Effector memory CD8-positive, alpha-beta T cell (primary cell): Measurements from ENCODE around the gene CXorf38.

ENCODE experiments used
- ATAC-seq: fragments of 150-1000 bp; cut with Tn5 transposase; replicated peaks from 2 replicates; pipeline ENCODE4 v1.10.0; 2021; ENCODE audit warnings: mild to moderate bottlenecking, moderate library complexity
- DNase-seq, 3 experiments: peaks; one replicate each; pipeline ENCODE4 v3.0.0; 2021
- H3K27ac Mint-ChIP-seq, 2 donors: one replicate each; pipeline ENCODE4 v1.8.0; 2022; ENCODE audit warnings: mild to moderate bottlenecking in 2 of 2, mixed read lengths in 2 of 2, moderate library complexity in 2 of 2
- H3K27me3 Mint-ChIP-seq, 2 donors: one replicate each; pipeline ENCODE4 v1.8.0; 2022; ENCODE audit warnings: mixed read lengths in 2 of 2
- H3K36me3 Mint-ChIP-seq: one replicate; pipeline ENCODE4 v1.8.0; 2022; ENCODE audit warnings: mild to moderate bottlenecking, moderate library complexity, mixed read lengths; ENCODE audit not compliant: insufficient read depth
- H3K4me1 Mint-ChIP-seq, 2 donors: one replicate each; pipeline ENCODE4 v1.8.0; 2022; ENCODE audit warnings: low read depth in 2 of 2, mixed read lengths in 2 of 2
- H3K4me3 Mint-ChIP-seq, 2 donors: one replicate each; pipeline ENCODE4 v1.8.0; 2022; ENCODE audit warnings: mild to moderate bottlenecking in 2 of 2, mixed read lengths in 2 of 2, moderate library complexity in 2 of 2
- H3K9me3 Mint-ChIP-seq, 2 donors: one replicate each; pipeline ENCODE4 v1.8.0; 2022; ENCODE audit warnings: mixed read lengths in 2 of 2
- total RNA-seq, 9 experiments: gene quantifications; one replicate each; lab custom pipeline; 2026; lab: John Stamatoyannopoulos, UW

Gene CXorf38
- 33.6 to 99.8 (median 44.0) reads per million in 9 experiments for total RNA-seq

GRCh38 chrX:40647307-40648197 lies at the start of gene CXorf38:
Gene CXorf38, minus strand, starts transcription at chrX:40647561. Its CDS starts 41 bp downstream, at chrX:40647520.
- peak; percentile 88 to 91 (median 90) for DNase-seq
- Mint-ChIP-seq H3K36me3 (peaks cover 37% of the 10 kb centered on the region), H3K27ac (peak within 1 kb of the TSS; percentile 93 to 95), H3K4me3 (peak within 1 kb of the TSS; percentile 94 to 96), H3K4me1 (peaks cover 20 to 27% of the 10 kb centered on the region in 2 donors), H3K27me3 (no peaks in the 10 kb centered on the region), H3K9me3 (no peaks in the 10 kb centered on the region)
- peak; percentile 70 for ATAC-seq

GRCh38 chrX:40694802-40695201 lies 47.4 kb upstream of the CXorf38 start:
- no peak for DNase-seq
- no peak for ATAC-seq
- peaks cover 0 to 2% of the 10 kb centered on the region in 2 donors for H3K4me1 Mint-ChIP-seq
- no peaks in the 10 kb centered on the region for H3K9me3 Mint-ChIP-seq
- H3K27me3 Mint-ChIP-seq: no peaks in the 10 kb centered on the region
- peaks cover 51% of the 10 kb centered on the region for H3K36me3 Mint-ChIP-seq
- no peak overlapping the region for H3K4me3 Mint-ChIP-seq
- H3K27ac Mint-ChIP-seq: peak overlapping the region in 1 of 2 donors; percentile 22

- H3K4me3 Mint-ChIP-seq: no peak overlapping the region
- H3K27me3 Mint-ChIP-seq: no peaks in the 10 kb centered on the region
- ATAC-seq (no peak), DNase-seq (no peak)
- no peak overlapping the region for H3K27ac Mint-ChIP-seq
- H3K9me3 Mint-ChIP-seq: no peaks in the 10 kb centered on the region
- peaks cover 4 to 9% of the 10 kb centered on the region in 2 donors for H3K4me1 Mint-ChIP-seq
- H3K36me3 Mint-ChIP-seq: peaks cover 39% of the 10 kb centered on the region
Observed at GRCh38 chrX:40688929-40689328, 41.6 kb upstream of the CXorf38 start.

GRCh38 chrX:40687169-40687568 lies 39.8 kb upstream of the CXorf38 start:
- H3K4me3 Mint-ChIP-seq: no peak overlapping the region
- ATAC-seq (no peak), DNase-seq (no peak)
- peaks cover 28% of the 10 kb centered on the region for H3K36me3 Mint-ChIP-seq
- H3K27me3 Mint-ChIP-seq: no peaks in the 10 kb centered on the region
- H3K9me3 Mint-ChIP-seq: no peaks in the 10 kb centered on the region
- H3K4me1 Mint-ChIP-seq: peaks cover 2 to 9% of the 10 kb centered on the region in 2 donors
- no peak overlapping the region for H3K27ac Mint-ChIP-seq

GRCh38 chrX:40685362-40685918 lies 38.1 kb upstream of the CXorf38 start:
- no peaks in the 10 kb centered on the region for H3K9me3 Mint-ChIP-seq
- peaks cover 28% of the 10 kb centered on the region for H3K36me3 Mint-ChIP-seq
- H3K27ac Mint-ChIP-seq: no peak overlapping the region

GRCh38 chrX:40684092-40684491 lies 36.7 kb upstream of the CXorf38 start:
- no peaks in the 10 kb centered on the region for H3K27me3 Mint-ChIP-seq
- DNase-seq: no peak
- H3K27ac Mint-ChIP-seq: no peak overlapping the region
- H3K36me3 Mint-ChIP-seq: peaks cover 37% of the 10 kb centered on the region
- no peaks in the 10 kb centered on the region for H3K9me3 Mint-ChIP-seq
- H3K4me3 Mint-ChIP-seq: no peak overlapping the region
- peaks cover 2 to 9% of the 10 kb centered on the region in 2 donors for H3K4me1 Mint-ChIP-seq
- no peak for ATAC-seq

More at GRCh38 chrX:40685362-40685918, 38.1 kb upstream of the CXorf38 start:
- no peak overlapping the region for H3K4me3 Mint-ChIP-seq
- ATAC-seq (no peak), DNase-seq (no peak)
- no peaks in the 10 kb centered on the region for H3K27me3 Mint-ChIP-seq
- peaks cover 2 to 9% of the 10 kb centered on the region in 2 donors for H3K4me1 Mint-ChIP-seq

- ATAC-seq: no peak
- Mint-ChIP-seq H3K9me3 (no peaks in the 10 kb centered on the region), H3K27ac (peak overlapping the region in 1 of 2 donors; percentile 69), H3K36me3 (peaks cover 41% of the 10 kb centered on the region), H3K27me3 (no peaks in the 10 kb centered on the region), H3K4me1 (peaks cover 2 to 11% of the 10 kb centered on the region in 2 donors), H3K4me3 (no peak overlapping the region)
- DNase-seq: no peak
Observed at GRCh38 chrX:40683245-40683644, 35.9 kb upstream of the CXorf38 start.

- no peak overlapping the region for H3K27ac Mint-ChIP-seq
- no peak overlapping the region for H3K4me3 Mint-ChIP-seq
- DNase-seq (no peak), ATAC-seq (no peak)
- H3K4me1 Mint-ChIP-seq: peaks cover 0 to 3% of the 10 kb centered on the region in 2 donors
- H3K9me3 Mint-ChIP-seq: no peaks in the 10 kb centered on the region
- peaks cover 68% of the 10 kb centered on the region for H3K36me3 Mint-ChIP-seq
- no peaks in the 10 kb centered on the region for H3K27me3 Mint-ChIP-seq
Observed at GRCh38 chrX:40671126-40671525, 23.8 kb upstream of the CXorf38 start.

GRCh38 chrX:40663880-40664630 lies 16.7 kb upstream of the CXorf38 start:
- no peak for DNase-seq
- H3K27me3 Mint-ChIP-seq: no peaks in the 10 kb centered on the region
- H3K4me3 Mint-ChIP-seq: peak overlapping the region in 1 of 2 donors; percentile 38
- ATAC-seq: no peak
- H3K27ac Mint-ChIP-seq: peak overlapping the region; percentile 83 to 89
- H3K36me3 Mint-ChIP-seq: peaks cover 57% of the 10 kb centered on the region
- no peaks in the 10 kb centered on the region for H3K9me3 Mint-ChIP-seq
- peaks cover 14 to 19% of the 10 kb centered on the region in 2 donors for H3K4me1 Mint-ChIP-seq

GRCh38 chrX:40663078-40663740 lies 15.8 kb upstream of the CXorf38 start:
- Mint-ChIP-seq H3K27me3 (no peaks in the 10 kb centered on the region), H3K36me3 (peaks cover 55% of the 10 kb centered on the region), H3K4me1 (peaks cover 14 to 19% of the 10 kb centered on the region in 2 donors), H3K27ac (peak overlapping the region; percentile 83 to 89), H3K9me3 (no peaks in the 10 kb centered on the region), H3K4me3 (peak overlapping the region; percentile 38 to 48)
- DNase-seq (peak; percentile 9 to 26 (median 20)), ATAC-seq (peak; percentile 93)

GRCh38 chrX:40661489-40661888 lies 14.1 kb upstream of the CXorf38 start:
- H3K4me1 Mint-ChIP-seq: peaks cover 14 to 19% of the 10 kb centered on the region in 2 donors
- no peak for DNase-seq
- ATAC-seq: no peak
- no peak overlapping the region for H3K27ac Mint-ChIP-seq
- H3K4me3 Mint-ChIP-seq: no peak overlapping the region
- no peaks in the 10 kb centered on the region for H3K27me3 Mint-ChIP-seq
- no peaks in the 10 kb centered on the region for H3K9me3 Mint-ChIP-seq
- peaks cover 38% of the 10 kb centered on the region for H3K36me3 Mint-ChIP-seq

GRCh38 chrX:40660381-40660780 lies 13.0 kb upstream of the CXorf38 start:
- Mint-ChIP-seq H3K4me3 (no peak overlapping the region), H3K27ac (no peak overlapping the region), H3K4me1 (peaks cover 14 to 19% of the 10 kb centered on the region in 2 donors), H3K36me3 (peaks cover 29% of the 10 kb centered on the region), H3K27me3 (no peaks in the 10 kb centered on the region), H3K9me3 (no peaks in the 10 kb centered on the region)
- ATAC-seq (no peak), DNase-seq (no peak)

GRCh38 chrX:40653535-40653934 lies 6.2 kb upstream of the CXorf38 start:
- Mint-ChIP-seq H3K36me3 (peaks cover 25% of the 10 kb centered on the region), H3K9me3 (no peaks in the 10 kb centered on the region), H3K27me3 (no peaks in the 10 kb centered on the region), H3K4me1 (peaks cover 1 to 4% of the 10 kb centered on the region in 2 donors), H3K4me3 (no peak overlapping the region), H3K27ac (no peak overlapping the region)
- ATAC-seq (no peak), DNase-seq (no peak)
